WERI-Rb-1 (cell line): ENCODE measurements around the gene SLPI.

Experiments used
- DNase-seq: peaks from one replicate; pipeline ENCODE4 v3.0.0-alpha.2; 2020
- H3K27ac ChIP-seq: fragments of 250-450 bp; sonication (Bioruptor Pico); 2 replicates; pipeline ENCODE4 v1.5.1; 2020; ENCODE audit warnings: mild to moderate bottlenecking, moderate library complexity
- H3K27me3 ChIP-seq: fragments of 250-450 bp; sonication (Bioruptor Pico); 2 replicates; pipeline ENCODE4 v1.5.1; 2021; ENCODE audit warnings: mild to moderate bottlenecking, low read depth, moderate library complexity; ENCODE audit not compliant: insufficient read depth, severe bottlenecking
- H3K36me3 ChIP-seq: fragments of 250-450 bp; sonication (Bioruptor Pico); 2 replicates; pipeline ENCODE4 v1.5.1; 2020; ENCODE audit warnings: mild to moderate bottlenecking, moderate library complexity
- H3K4me3 ChIP-seq: 2 replicates; pipeline ENCODE4 v1.5.1; 2011; ENCODE audit warnings: low read depth, mild to moderate bottlenecking, control low read depth, low read length
- H3K9me3 ChIP-seq: fragments of 250-450 bp; sonication (Bioruptor Pico); 2 replicates; pipeline ENCODE4 v1.5.1; 2021; ENCODE audit warnings: mild to moderate bottlenecking, moderate library complexity; ENCODE audit not compliant: severe bottlenecking
- TF ChIP-seq, protein P1 (sequence below): IDR thresholded peaks from 2 replicates; pipeline ENCODE4 v1.5.1; 2011; ENCODE audit warnings: low read depth, mild to moderate bottlenecking, control low read depth, inconsistent platforms, low read length

Gene SLPI

DNA sequence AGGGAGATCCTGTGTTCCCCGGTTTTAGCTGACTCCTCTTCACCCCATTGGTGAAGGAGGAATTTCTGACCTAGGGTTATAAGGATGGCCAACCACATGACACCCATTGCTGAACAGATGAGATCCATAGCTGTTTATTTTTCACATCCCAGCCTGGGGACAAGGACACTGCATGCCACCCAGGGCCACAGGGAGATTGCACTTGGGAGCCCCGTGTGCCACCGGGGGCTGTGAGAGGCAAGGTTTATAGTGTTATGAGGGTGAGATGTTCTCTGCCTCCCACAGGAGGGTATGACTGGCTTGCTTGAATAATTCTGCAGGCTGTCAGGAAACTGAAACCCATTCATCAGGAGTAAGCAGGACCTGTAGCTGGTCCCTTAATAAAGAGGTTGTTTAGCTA lies 14.7 kb upstream of the SLPI start:
- Histone ChIP-seq H3K4me3 (no peak overlapping the region), H3K36me3 (no peaks in the 10 kb centered on the region), H3K27me3 (no peaks in the 10 kb centered on the region), H3K9me3 (no peaks in the 10 kb centered on the region), H3K27ac (no peak overlapping the region)
- DNase-seq: no peak
- TF ChIP-seq, protein P1, sequence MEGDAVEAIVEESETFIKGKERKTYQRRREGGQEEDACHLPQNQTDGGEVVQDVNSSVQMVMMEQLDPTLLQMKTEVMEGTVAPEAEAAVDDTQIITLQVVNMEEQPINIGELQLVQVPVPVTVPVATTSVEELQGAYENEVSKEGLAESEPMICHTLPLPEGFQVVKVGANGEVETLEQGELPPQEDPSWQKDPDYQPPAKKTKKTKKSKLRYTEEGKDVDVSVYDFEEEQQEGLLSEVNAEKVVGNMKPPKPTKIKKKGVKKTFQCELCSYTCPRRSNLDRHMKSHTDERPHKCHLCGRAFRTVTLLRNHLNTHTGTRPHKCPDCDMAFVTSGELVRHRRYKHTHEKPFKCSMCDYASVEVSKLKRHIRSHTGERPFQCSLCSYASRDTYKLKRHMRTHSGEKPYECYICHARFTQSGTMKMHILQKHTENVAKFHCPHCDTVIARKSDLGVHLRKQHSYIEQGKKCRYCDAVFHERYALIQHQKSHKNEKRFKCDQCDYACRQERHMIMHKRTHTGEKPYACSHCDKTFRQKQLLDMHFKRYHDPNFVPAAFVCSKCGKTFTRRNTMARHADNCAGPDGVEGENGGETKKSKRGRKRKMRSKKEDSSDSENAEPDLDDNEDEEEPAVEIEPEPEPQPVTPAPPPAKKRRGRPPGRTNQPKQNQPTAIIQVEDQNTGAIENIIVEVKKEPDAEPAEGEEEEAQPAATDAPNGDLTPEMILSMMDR: no peak

DNA sequence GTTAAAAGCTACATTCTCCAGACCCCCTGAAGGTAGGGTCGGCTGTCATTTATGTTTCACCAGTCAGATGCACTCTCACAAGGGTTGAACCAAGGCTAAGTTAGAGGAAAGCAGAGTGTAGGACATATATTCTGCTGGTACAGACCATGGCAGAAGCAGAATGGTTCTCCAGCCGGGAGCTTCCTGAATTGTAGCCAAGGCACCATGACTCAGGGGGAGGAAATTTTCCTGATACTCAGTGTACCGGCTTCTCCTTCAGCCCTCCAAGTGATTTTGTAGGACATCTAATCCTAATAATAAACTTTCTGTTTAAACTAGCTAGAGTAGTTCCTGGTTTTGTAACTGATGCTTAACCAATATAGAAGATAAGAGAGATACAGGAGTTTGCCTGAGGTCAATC lies 14.2 kb upstream of the SLPI start:
- Histone ChIP-seq H3K4me3 (no peak overlapping the region), H3K27me3 (no peaks in the 10 kb centered on the region), H3K27ac (no peak overlapping the region), H3K36me3 (no peaks in the 10 kb centered on the region), H3K9me3 (no peaks in the 10 kb centered on the region)
- TF ChIP-seq, protein P1: no peak
- DNase-seq: no peak

DNA sequence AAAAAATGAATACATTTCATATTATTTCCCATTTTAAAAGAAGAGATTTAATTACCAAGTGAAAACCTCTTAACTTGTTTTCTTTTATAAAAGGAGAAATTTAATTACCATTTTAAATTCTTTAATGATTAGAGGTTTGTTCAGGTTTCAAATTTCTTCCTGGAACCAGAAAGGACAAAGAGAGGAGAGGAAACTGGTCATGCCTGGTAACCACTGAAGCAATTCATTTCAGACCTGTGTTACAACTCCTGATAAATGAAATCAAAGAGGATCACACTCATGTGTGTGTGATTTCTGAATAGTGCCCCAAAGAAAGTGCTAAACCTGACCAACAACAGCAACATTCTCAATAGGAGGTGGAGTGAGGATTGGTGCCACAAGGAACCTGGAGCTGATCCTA lies 12.6 kb upstream of the SLPI start:
- Histone ChIP-seq H3K27me3 (no peaks in the 10 kb centered on the region), H3K9me3 (no peaks in the 10 kb centered on the region), H3K27ac (no peak overlapping the region), H3K36me3 (no peaks in the 10 kb centered on the region), H3K4me3 (no peak overlapping the region)
- TF ChIP-seq, protein P1: no peak
- no peak for DNase-seq

DNA sequence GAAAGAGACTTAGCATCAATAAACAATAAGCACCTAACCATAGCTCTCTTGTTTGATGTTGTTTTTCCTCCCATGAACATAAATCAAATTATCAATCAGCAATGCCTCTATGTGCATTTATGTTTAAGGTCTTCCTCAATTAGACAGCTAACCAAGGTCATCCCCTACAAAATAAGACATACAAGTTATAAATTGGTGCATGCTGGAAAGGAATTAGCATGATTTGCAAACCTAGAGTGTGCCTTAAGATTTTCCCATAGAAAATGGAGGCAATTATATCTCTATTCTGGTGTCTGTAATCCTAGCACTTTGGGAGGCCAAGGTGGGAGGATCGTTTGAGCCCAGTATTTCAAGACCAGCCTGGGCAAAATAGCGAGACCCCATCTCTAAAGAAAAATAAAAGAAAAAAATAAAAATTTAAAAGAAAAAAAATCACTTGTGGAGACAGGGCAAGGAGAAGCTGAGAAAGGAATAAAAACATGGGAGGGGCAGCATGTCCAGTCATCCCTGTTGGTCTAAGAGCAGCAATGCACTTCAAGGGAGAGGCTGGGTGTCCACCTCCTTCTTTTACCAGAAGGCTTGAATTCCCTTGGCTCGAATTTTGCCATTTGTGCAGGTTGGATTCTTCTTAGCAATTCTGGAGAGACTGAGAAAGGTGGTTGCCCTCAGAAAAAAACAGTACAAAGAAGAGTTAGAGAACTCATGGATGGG lies 9.3 kb upstream of the SLPI start:
- Histone ChIP-seq H3K9me3 (no peaks in the 10 kb centered on the region), H3K27me3 (no peaks in the 10 kb centered on the region), H3K4me3 (no peak overlapping the region), H3K36me3 (no peaks in the 10 kb centered on the region), H3K27ac (no peak overlapping the region)
- TF ChIP-seq, protein P1: no peak
- DNase-seq: no peak

DNA sequence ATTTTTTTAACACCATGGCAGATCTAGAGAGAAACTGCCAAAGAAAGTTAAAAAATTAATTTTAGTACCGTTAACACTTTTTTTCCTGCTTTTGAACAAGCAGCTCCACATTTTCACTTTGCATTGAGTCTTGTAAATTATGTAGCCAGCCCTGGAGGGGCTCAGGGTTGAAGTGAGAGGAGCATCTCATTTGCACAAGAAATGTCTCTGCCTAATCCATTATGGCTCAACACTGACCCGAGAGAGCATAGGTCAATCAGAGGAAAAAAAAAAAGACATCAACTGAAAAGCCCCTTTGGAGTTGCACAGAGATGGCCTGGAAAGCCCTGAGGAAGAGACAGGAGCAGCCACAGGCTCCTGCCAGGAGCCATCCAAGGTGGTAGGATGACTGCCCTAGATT lies 4.3 kb upstream of the SLPI start:
- TF ChIP-seq, protein P1: no peak
- H3K4me3 ChIP-seq: no peak overlapping the region
- no peak overlapping the region for H3K27ac ChIP-seq
- DNase-seq: no peak
- H3K9me3 ChIP-seq: no peaks in the 10 kb centered on the region
- no peaks in the 10 kb centered on the region for H3K36me3 ChIP-seq
- H3K27me3 ChIP-seq: no peaks in the 10 kb centered on the region

DNA sequence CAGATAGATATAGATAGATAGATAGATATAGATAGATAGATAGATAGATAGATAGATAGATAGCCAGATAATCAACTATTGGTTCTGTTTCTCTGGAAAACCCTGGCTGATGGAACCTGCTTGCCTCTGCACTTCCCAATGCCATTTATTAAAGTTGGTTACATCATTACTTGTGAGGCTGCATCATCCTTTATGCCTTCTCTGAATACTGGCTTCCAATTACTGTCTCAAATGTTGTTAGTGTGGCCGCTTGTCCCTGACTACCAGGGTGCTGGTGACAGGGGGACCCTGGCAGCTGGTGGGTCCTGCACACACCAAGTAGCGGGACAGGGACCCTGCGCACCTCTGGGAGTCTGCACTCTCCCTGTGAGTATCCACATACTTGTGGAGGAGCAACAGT lies 3.9 kb upstream of the SLPI start:
- no peak for DNase-seq
- TF ChIP-seq, protein P1: no peak
- no peaks in the 10 kb centered on the region for H3K27me3 ChIP-seq
- H3K36me3 ChIP-seq: no peaks in the 10 kb centered on the region
- no peaks in the 10 kb centered on the region for H3K9me3 ChIP-seq
- H3K4me3 ChIP-seq: no peak overlapping the region
- no peak overlapping the region for H3K27ac ChIP-seq
